Stimulated activated CD4-positive, alpha-beta T cell treated with anti-CD3 and anti-CD28 coated beads, TNF-alpha, amount 100 ng/mL, for 24 hours (primary cell): Measurements from ENCODE around the gene HOXC11.

ENCODE experiments used
- DNase-seq, 3 experiments: peaks; one replicate each; pipeline ENCODE4 v3.0.0-alpha.2; 2020; ENCODE audit warnings: low read depth in 3 of 3

HOXC11 gene

DNA sequence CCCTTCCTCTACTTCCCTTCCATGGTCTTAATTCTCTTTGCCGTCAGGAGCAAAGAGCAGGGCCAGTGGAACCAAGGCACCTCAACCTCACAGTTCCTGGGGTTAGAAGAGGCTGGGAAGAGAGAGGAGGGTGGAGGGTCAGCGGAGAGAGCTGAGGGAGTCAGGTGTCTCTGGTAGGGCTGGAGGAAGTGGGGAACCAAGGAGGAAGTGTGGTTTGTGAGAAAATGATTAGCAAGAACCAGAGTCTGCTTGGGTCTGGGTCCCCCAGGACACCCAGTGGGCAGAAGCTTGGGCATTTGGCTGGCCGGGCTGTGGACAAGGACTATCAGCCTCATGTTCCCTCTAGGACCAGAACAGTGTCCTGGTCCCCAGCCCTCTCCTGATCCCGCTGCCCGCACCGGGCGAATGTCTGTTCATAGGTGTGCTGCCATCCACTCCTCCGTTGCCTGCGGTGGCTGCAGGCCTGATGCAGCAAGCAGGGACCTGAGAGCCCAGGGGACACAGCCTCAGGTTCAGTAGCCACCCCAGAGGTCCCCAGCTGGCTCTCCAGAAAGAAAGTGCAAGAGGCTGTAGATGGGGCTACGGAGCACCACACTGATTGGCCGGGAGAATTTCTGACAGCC, 15.9 kb upstream of the HOXC11 start:
- no peak for DNase-seq

- DNase-seq, result no peak
These were observed 14.8 kb upstream of the HOXC11 start for GRCh38 chr12:53958128-53958527.

GRCh38 chr12:53959314-53959713, 13.6 kb upstream of the HOXC11 start:
- DNase-seq, result no peak

- DNase-seq, result no peak
These were observed 12.5 kb upstream of the HOXC11 start for GRCh38 chr12:53960187-53961024.

GRCh38 chr12:53961025-53961761, 11.7 kb upstream of the HOXC11 start:
- no peak for DNase-seq

GRCh38 chr12:53963005-53963404, 9.9 kb upstream of the HOXC11 start:
- DNase-seq, result no peak

DNA sequence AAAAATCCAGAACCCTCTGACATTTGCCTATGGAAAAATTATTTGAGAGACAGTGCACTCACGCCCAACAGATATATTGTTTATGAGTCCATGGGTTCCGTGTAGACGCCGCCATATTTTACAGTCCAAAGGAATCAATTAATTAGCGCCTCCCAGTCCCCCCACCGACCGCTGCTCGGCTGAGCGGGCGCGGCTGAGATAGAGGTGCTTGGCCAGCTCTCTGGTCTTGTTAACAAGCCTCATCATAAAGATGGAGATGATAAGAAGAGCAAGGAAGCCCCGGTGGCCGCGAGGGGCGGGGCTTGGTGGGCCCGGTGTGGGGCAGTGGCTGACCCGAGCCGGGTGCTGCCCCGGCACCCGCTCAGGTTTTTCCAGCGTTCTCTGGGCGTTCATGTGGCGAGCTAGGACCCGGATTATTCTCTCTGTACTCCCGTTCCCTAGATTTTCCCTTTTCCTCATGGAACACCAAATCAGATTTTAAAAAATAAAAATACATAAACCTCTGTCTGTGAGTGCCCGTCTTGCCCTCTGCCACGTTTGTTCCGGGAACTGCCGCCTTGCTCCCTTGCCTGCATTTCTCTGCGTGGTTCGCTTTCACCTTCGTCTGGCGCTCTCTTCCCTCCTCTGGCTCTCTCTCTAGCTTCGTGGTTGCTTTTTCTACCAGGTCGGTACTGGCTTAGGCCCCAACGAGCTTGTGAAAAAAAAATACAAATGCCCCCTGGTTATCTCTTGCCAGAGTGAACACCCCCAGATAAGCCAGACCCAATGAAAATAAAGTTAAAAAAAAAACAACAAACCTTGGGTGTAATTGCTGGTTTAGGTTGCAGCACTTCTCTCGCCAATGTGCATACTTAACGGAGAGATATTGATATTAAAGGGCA, 9.3 kb upstream of the HOXC11 start:
- no peak for DNase-seq

GRCh38 chr12:53964315-53964713, 8.6 kb upstream of the HOXC11 start:
- no peak for DNase-seq

DNA sequence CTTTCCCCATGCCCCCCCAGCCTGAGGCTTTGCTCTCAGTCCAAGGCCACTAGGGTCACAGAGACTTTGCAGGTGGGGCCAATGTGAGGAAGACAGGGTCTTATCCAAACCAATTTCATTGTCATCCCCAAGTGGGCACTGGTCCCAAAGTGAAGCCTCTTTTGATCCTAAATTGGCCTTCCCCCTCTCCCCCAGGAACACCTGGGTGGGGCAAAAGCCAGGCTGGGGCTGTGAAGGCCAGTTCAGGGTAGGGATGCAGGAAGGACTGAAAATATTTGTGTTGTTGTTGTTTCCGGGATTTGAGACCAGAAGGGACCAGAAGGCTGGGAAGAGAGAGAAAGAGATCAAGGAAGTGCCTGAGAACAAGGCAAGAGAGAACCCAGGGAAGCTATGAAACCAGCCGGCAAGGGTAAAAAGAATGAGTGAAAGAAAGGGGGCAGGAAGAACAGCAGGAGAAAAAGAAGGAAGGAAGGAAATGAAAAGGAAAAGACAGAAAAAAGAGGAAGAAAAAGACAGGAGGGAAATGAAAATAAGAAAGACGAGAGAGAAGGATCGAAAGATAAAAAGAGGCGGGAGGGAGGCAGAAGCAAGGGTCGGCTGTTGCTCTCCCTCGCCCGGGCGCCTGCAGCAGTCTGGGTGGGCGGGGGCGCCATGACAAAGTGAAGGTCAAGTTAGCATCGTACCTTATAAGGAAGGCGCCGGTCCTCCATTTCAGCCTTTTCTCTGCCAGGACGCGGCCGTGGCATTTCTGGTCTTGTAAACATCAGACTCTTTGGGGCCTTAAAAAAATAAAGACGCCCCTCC, 7.4 kb upstream of the HOXC11 start:
- DNase-seq, result no peak

GRCh38 chr12:53966085-53966384, 6.9 kb upstream of the HOXC11 start:
- DNase-seq, result no peak

DNA sequence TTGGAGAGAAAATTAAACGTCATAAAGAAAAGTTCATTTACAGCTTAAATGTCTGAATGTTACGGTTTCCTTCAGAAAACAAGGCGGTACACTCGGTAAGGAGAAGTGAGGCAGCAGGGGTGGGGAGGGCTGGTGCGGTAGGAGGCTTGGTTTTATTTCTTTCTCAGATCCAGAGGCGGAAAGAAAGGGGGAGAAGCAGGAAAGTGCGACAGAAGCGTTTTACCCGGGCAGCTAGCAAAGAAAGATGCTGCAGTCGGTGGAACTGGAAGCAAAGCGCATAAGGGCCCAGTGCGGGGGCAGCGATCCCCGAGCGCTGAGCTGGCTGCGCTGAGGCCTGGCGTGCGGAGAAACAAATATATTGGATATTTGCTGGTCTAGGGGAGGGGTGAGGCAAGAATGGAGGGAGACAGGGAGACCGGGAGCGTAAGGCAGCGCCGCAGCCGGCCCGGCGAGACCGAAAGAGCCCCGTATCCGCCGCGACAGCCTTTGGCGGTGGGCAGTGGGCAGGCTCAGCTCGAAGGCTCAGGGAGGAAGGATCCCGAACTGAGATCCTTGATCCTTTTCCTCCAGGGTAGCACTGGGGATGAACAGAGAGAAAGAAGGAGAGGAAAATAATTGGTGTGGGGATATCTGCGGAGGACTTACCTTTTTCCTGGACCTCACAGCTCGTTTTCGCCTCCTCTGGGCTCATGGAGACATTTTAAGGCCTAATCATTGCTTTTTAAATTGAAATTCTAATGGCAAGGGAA, 6.4 kb upstream of the HOXC11 start:
- DNase-seq, result no peak

- DNase-seq, result no peak
These were observed 5.5 kb upstream of the HOXC11 start for GRCh38 chr12:53967421-53967925.

DNA sequence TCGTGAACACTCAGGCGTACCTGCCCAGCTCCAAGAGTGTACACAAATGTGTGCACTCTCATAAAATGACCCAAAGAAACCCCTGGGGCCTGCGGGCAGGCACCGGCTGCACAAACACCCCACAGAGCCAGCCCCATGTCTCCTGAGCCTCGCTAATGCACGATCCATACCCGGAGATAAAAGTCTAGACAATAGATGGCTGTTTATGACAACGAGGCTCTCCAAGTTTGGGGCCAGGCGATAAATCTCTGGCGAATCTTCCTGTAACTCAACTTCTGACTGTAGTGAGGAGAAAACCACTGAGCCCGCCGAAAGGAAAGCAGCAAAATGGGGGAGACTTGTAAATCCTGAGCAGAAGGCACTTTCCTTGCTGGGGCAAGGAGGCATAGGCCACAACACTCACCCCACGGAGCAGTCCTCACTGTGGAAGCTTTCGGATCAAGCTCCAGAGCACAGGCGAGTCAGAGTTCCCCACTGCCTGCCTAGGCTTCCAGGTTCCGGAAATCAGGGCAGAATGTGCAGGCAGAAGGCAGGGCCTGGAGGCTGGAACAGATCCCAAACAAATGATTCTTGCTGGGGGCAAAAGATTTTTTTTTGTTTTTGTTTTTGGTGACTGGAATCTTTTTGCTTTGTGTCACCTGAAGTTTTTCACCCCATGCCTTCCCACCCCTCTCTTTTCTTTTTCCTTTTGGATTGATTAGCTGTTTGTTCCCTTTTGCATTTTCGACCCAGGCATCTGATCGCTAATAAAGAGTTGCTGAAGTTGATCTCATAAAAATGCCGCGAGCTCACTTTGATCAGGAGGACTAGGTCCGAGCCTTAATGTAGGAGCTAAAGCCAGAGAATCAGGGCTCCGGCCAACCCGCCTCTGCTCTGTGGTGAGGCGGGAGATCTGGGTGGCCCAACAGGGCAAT, 4.5 kb upstream of the HOXC11 start:
- DNase-seq, result no peak

DNA sequence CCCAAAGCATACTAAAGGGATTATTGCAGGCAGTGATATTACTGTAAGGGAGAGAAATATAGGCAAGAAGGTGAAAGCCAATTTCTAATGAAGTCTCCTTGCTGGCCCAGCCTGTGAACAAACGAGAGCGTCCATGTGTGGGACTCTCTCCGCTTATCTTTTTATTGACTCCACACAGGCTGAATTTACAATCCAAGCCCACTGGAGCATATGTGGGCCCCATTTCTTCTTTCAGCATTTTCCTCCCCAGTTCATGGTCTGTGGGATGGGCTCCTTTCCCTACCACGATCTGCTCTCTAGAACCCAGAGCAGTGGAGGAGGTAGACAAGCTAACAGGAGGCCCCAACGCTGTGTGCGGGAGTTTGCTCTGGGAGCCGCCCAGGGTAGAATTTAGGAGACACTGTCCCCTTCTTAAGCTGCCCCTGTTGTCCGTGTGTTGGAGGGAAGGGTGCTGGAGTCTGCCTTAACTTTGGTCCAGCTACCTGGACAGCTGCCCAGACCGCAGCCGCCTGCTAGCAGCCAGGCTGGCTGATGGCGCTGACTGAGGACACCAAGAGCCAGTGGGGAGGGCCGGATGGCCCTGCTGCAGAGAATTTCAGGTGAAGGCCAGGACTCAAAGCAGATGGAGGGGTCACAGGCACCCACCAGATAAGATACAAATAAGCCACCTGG, 3.2 kb upstream of the HOXC11 start:
- no peak for DNase-seq

- no peak for DNase-seq
These were observed 2.5 kb upstream of the HOXC11 start for GRCh38 chr12:53970451-53970850.

GRCh38 chr12:53971129-53971528, 1.8 kb upstream of the HOXC11 start:
- no peak for DNase-seq

DNA sequence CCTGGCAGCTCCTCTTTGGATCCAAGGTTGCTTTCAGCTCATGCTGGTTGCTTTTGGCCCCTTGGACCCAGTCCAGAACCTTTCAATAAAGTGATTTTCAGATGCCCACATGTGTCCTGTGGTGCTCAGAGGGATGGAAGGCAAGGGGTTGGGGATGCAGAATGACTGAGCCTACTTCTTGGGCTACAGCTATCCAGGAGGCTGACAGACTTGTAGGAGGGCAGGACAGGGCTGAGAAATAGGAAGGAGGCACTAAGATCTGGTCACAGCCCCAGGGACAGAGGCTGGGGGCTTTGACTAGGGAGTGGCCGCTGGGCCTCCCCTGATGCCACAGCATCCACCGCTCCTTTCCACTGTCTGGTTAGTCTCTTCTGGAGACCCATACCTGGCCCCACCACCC, 1.2 kb upstream of the HOXC11 start:
- no peak for DNase-seq

GRCh38 chr12:53972152-53972702, 699 bp upstream of the HOXC11 start:
- no peak for DNase-seq
